HG02678 (cell line): ENCODE results near the gene PCNT.

Source experiments
- ATAC-seq: cut with Tn5 transposase; IDR thresholded peaks from one replicate; pipeline ENCODE4 v1.9.1; 2021; ENCODE audit warnings: mild to moderate bottlenecking, moderate library complexity; ENCODE audit not compliant: unreplicated experiment

Gene PCNT

GRCh38 chr21:46334351-46335140, 10.6 kb downstream of the PCNT start:
- ATAC-seq: no peak

- ATAC-seq: no peak
These were observed 12.6 kb downstream of the PCNT start for GRCh38 chr21:46336603-46337002.

- ATAC-seq: no peak
These were observed 17.0 kb downstream of the PCNT start for GRCh38 chr21:46340998-46341397.

- ATAC-seq: no peak
These were observed 20.4 kb downstream of the PCNT start for GRCh38 chr21:46344219-46344915.

- no peak for ATAC-seq
These were observed 21.9 kb downstream of the PCNT start for GRCh38 chr21:46345861-46346260.

GRCh38 chr21:46346296-46347202, 22.6 kb downstream of the PCNT start:
- ATAC-seq: no peak

- no peak for ATAC-seq
These were observed 23.2 kb downstream of the PCNT start for GRCh38 chr21:46347203-46347550.

- no peak for ATAC-seq
These were observed 23.9 kb downstream of the PCNT start for GRCh38 chr21:46347791-46348381.

- no peak for ATAC-seq
These were observed 25.3 kb downstream of the PCNT start for GRCh38 chr21:46349134-46349760.

GRCh38 chr21:46350571-46350970, 26.6 kb downstream of the PCNT start:
- ATAC-seq: no peak

GRCh38 chr21:46350981-46351380, 27.0 kb downstream of the PCNT start:
- no peak for ATAC-seq

- no peak for ATAC-seq
These were observed 27.7 kb downstream of the PCNT start for GRCh38 chr21:46351476-46352163.

GRCh38 chr21:46352164-46352515, 28.2 kb downstream of the PCNT start:
- no peak for ATAC-seq

GRCh38 chr21:46352913-46353312, 29.0 kb downstream of the PCNT start:
- ATAC-seq: no peak

GRCh38 chr21:46354046-46354445, 30.1 kb downstream of the PCNT start:
- no peak for ATAC-seq

- no peak for ATAC-seq
These were observed 30.6 kb downstream of the PCNT start for GRCh38 chr21:46354518-46354917.

- ATAC-seq: no peak
These were observed 31.4 kb downstream of the PCNT start for GRCh38 chr21:46355161-46356004.

GRCh38 chr21:46356005-46356338, 32.0 kb downstream of the PCNT start:
- ATAC-seq: no peak
